ENCODE results near the gene THOC5.
"Not testable (repeated sequence)": the region's sequence is repeated elsewhere in the genome, so short reads cannot be mapped to it uniquely, and the experiment has no call there.

The THOC5 gene

DNA sequence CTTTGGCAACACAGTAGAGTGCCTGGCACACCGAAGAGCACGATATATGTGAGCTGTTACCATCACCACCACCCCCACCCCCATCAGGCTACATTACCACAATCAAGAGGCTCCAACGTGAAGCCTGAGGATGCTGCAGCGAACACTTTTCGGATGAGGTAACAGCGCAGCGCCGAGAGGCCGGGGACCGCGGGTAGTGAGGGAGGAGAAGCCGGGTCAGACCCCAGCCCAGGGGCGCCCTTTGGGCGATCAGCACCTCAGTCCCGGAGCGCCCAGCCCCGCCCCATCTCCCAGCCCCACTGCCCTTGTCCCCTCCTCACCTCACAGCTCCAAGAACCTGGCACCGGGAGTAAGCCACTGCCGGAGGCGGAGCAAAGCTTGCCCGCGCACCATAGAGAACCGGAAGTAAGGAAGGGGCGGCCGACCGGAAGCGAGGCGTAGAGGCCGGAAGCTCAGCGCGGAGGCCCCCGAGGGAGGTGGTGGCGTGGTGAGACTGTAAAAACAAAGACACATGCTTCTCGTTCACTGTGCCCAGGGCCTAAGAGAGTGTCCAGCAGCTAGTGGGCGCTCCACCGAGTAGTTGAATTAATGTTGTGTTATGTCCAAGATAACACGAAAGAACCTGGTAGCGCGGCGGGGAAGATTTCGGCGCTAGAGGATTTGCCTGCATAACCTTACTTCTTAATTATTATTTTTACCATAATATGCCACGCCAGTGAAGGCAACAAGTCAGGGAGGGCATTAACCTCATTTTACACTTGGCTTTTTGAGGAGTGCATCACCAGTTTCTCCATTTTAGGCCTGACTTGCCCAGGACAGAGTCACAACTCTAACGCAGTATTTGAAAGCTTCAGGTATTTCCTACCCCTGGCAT lies at the start of gene THOC5:
THOC5 (minus strand) TSS at position 407 of the 874 bp plus-strand sequence. CDS start 4,610 bp downstream, outside the sequence.
- DNase-seq, result peak; percentile 92

DNA sequence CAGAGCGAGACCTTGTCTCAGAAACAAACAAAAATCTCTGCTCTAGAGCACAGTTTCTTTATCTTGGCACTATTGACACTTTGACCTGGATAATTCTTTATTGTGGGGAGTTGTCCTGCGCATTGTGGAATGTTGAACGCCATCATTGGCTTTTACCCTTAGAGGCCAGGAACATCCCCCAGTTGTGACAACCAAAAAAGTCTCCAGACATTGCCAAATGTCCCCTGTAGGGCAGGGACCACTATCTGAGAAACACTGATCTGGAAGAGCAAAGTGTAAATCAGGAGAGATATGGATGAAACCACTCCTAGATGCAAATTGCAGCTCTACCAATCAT lies 45.1 kb upstream of the THOC5 start:
- DNase-seq, result no peak

GRCh38 chr22:29597871-29598683 lies 44.5 kb upstream of the THOC5 start:
- DNase-seq, result not testable (repeated sequence)

- no peak for DNase-seq
Observed at GRCh38 chr22:29596408-29596807, 42.9 kb upstream of the THOC5 start.

DNA sequence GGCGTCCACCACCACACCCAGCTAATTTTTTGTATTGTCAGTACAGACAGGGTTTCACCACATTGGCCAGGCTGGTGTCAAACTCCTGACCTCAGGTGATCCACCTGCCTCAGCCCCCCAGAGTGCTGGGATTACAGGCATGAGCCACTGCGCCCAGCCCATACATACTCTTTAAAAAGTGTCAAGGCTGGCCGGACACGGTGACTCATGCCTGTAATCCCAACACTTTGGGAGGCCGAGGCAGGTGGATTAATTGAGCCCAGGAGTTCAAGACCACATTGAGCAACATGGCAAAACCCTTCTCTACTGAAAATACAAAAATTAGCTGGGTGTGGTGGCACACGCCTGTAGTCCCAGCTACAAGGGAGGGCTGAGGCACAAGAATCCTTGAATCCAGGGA lies 40.9 kb upstream of the THOC5 start:
- DNase-seq, result not testable (repeated sequence)

DNA sequence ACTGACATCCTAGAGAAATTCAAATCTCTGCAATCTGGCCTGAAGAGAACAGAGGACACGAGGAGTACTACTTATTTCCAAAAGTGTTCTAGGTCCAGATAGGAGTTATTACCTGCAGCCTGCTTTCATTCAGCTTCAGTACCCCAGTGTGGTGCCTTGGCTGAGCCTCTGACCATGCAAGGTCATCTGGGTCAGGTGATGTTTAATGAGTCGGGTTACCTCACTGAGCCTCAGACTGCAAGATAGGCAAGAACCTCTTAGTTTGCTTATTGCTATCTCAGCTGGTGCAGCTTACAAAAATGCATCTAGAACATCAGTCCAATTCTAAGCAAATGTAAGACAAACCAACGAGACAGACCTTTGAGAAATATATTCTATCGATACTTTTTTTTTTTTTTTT lies 40.4 kb upstream of the THOC5 start:
- DNase-seq, result no peak

DNA sequence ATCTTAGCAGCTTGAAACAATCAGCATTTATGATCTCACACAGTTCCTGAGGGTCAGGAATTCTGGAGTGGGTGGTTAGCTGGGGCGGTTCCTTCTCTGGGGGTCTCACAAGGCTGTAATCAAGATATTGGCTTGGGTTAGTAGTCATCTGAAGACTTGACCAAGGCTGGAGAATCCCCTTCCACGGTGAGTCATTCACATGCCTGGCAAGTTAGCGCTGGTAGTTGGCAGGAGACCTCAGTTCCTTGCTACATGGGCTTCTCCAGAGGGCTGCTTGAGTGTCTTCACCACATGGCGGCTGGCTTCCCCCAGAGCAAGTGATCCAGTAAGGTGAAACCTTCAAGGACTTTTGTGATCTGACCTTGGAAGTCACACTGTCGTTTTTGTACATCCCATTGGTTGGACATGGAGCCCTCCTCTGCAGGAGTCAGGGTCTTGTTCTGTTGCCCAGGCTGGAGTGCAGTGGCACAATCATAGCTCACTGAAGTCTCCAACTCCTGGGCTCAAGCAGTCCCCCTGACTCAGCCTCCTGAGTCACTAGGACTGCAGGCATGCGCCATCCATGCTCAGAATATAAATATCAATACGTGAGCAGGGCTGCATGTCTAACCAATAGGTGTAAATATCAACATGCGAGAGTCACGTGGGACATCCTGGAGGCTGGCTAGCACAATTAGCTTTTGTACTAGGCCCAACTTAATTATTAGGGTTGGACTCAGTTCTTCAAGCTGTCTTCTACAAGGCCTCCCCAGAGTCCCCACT lies 34.6 kb upstream of the THOC5 start:
- DNase-seq, result no peak

- DNase-seq, result not testable (repeated sequence)
Observed at GRCh38 chr22:29586193-29586705, 32.7 kb upstream of the THOC5 start.

GRCh38 chr22:29584975-29585374 lies 31.4 kb upstream of the THOC5 start:
- DNase-seq, result no peak

- DNase-seq, result no peak
Observed at GRCh38 chr22:29581799-29582198, 28.2 kb upstream of the THOC5 start.

- DNase-seq, result peak; percentile 60
Observed at GRCh38 chr22:29580200-29580810, 26.7 kb upstream of the THOC5 start.

DNA sequence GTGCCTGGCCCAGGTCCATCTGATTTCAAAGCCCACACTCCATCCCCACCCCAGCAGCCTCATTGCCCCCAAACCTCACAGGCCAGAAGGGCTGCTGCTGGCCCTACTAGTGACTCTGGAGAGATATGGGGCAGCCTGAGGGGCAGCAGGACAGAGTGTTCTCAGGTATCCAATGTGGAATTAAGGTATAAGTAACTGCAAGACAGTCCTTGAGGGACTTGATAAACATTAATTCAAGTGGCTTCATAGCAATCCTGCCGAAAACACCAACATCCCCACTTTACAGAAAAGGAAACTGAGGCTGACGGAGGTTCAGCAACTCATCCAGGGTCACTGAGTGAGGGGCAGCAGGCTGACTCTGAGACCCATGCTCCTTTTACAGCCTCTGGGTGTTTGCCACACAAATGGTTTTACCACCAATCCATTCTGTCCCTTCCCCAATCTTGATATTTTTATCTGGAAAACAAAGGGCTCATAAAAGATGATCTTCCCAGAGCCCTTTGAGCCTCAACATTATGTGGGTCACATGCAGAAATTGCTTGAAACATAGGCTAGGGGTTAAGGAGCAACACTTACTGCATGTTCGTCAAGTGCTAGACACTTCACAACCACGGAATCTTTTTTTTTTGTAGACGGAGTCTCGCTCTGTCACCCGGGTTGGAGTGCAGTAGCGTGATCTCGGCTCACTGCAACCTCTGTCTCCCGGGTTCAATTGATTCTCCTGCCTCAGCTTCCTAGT lies 25.1 kb upstream of the THOC5 start:
- DNase-seq, result no peak

GRCh38 chr22:29574762-29575450 lies 21.3 kb upstream of the THOC5 start:
- DNase-seq, result no peak

GRCh38 chr22:29570912-29571549 lies 17.5 kb upstream of the THOC5 start:
- no peak for DNase-seq

GRCh38 chr22:29570456-29570855 lies 16.9 kb upstream of the THOC5 start:
- no peak for DNase-seq

DNA sequence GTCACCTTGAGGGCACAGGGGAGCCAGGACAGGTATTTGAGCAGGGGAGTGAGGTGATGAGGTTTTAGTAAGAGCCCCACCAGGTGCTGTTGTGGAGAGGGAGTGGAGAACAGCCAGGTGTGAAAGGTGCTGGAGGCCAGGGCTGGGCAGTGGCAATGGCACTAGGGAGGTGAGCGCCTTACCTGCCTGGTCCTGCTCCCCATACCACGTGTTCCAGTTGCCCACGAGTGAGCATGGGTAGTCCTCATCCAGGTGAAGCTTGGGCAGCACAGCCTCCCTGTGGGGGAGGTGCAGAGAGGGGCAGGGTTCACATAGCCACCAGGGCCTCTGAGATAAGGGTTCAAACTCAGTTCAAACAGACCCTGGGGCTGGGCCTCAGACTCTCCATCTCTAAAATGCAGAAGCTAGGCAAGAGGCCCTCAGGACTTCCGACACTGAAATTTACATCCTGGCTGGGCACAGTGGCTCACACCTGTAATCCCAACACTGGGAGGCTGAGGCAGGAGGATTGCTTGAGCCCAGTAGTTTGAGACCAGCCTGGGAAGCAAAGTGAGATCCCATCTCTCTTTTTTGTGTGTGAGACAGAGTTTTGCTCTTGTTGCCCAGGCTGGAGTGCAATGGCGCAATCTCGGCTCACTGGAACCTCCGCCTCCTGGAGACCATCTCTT lies 15.6 kb upstream of the THOC5 start:
- no peak for DNase-seq

DNA sequence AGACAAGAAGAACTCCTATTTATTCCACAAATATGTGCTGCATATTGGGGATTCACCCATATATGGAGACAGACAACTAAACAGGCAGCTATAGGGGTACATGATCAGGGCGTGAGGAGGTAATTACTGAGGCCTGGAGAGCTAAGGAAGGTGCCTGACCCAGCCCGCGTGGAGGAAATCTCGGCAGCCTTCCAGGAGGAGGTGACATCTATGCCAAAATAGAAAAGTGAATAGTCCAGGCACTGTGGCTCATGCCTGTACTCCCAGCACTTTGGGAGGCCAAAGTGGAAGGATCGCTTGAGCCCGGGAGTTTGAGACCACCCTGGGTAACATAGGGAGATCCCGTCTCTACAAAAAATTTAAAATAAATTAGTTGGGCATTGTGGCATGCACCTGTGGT lies 13.8 kb upstream of the THOC5 start:
- DNase-seq, result no peak

- DNase-seq, result not testable (repeated sequence)
Observed at GRCh38 chr22:29566513-29566912, 13.0 kb upstream of the THOC5 start.

- no peak for DNase-seq
Observed at GRCh38 chr22:29563652-29564460, 10.3 kb upstream of the THOC5 start.
